H1 (cell line): ENCODE data around the gene SLC19A1.

Experiments
- ATF2 ChIP-seq: IDR thresholded peaks from 2 replicates; pipeline ENCODE4 v1.6.1; 2012; ENCODE audit warnings: low read length, inconsistent platforms
- BACH1 ChIP-seq: IDR thresholded peaks from 2 replicates; pipeline ENCODE4 v1.6.1; 2012; ENCODE audit warnings: low read length, improper control_type of control experiment
- CHD2 ChIP-seq: IDR thresholded peaks from 2 replicates; pipeline ENCODE4 v1.6.1; 2012; ENCODE audit warnings: low read length, improper control_type of control experiment
- EP300 ChIP-seq, 2 experiments: IDR thresholded peaks; 1 replicate in 1 of 2; 2 replicates in 1 of 2; pipeline ENCODE4 v1.6.1; 2011 to 2012; ENCODE audit warnings: low read depth in 2 of 2, low read length in 2 of 2, mild to moderate bottlenecking in 2 of 2, borderline replicate concordance in 1 of 2, inconsistent platforms in 1 of 2, moderate library complexity in 1 of 2
- GTF2F1 ChIP-seq: IDR thresholded peaks from 2 replicates; pipeline ENCODE4 v1.6.1; 2012; ENCODE audit warnings: low read depth, low read length, improper control_type of control experiment, borderline replicate concordance
- KDM1A ChIP-seq: fragments of 200-600, 300-600 bp; sonication (generic); IDR thresholded peaks from 2 replicates; pipeline ENCODE4 v1.7.1; 2016; ENCODE audit warnings: mild to moderate bottlenecking, low read length, borderline replicate concordance
- NANOG ChIP-seq: IDR thresholded peaks from 2 replicates; pipeline ENCODE4 v1.6.1; 2011; ENCODE audit warnings: low read length, low read depth, mild to moderate bottlenecking, inconsistent platforms; ENCODE audit not compliant: insufficient read depth, poor library complexity, severe bottlenecking
- NRF1 ChIP-seq: IDR thresholded peaks from 2 replicates; pipeline ENCODE4 v1.6.1; 2011; ENCODE audit warnings: mild to moderate bottlenecking, low read depth, low read length, improper control_type of control experiment
- POLR2AphosphoS5 ChIP-seq: IDR thresholded peaks from 2 replicates; pipeline ENCODE4 v1.6.1; 2011; ENCODE audit warnings: low read depth, low read length
- TF ChIP-seq, protein P1 (sequence below): IDR thresholded peaks from 2 replicates; pipeline ENCODE4 v1.6.1; 2012; ENCODE audit warnings: inconsistent platforms
- TF ChIP-seq, protein P2 (sequence below), 3 experiments: IDR thresholded peaks; 1 replicate in 2 of 3; 2 replicates in 1 of 3; pipeline versions ENCODE4 v1.5.1 to v1.6.1; 2011; ENCODE audit warnings: low read length in 3 of 3, mild to moderate bottlenecking in 3 of 3, inconsistent platforms in 2 of 3, low read depth in 1 of 3, moderate library complexity in 1 of 3; ENCODE audit not compliant: insufficient read depth in 1 of 3; ENCODE audit errors: control extremely low read depth in 1 of 3

DNA sequence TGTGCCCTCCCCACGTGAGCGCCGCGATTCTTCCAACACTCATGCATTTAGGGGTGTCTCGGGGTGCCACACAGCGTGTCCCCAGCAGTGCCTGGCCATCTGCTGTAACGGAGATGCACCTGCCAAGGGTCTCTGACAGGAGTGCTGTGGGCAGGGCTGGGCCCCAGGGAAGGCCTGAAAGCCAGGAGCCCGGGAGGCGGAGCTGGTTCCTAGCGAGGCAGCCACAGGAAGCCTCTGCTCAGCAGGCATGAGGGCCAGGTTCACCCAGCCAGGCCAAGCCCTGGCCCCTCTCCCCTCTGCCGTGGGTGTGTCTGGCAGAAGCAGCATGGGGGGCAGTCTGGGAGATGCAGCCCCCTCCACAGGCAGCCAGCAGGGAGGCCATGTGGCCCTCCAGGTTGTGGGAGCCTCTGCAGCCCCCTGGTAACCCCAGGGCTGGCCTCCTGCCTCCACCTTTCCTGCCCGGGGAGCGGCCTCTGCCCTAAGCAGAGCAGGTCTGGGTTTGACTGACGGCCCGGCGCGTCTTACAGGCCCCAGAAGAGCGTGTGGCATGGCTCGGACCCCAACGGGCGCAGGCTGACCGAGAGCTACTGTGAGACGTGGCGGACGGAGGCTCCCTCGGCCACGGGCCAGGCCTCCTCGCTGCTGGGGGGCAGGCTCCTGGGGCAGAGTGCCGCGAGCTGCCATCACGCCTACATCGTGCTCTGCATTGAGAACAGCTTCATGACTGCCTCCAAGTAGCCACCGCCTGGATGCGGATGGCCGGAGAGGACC is 30.4 kb downstream of the SLC19A1 start:
- TF ChIP-seq GTF2F1 (no peak), KDM1A (no peak), ATF2 (no peak), BACH1 (no peak), EP300 (IDR thresholded peaks at IDR 0.05; ENCODE audit: borderline replicate concordance in 1 of 2, low read depth in 2 of 2, low read length in 2 of 2) (no peak), CHD2 (no peak), NANOG (no peak), NRF1 (no peak), POLR2AphosphoS5 (peak; percentile 67; the same call in 1 of the 2 replicates)
- TF ChIP-seq, protein P1, sequence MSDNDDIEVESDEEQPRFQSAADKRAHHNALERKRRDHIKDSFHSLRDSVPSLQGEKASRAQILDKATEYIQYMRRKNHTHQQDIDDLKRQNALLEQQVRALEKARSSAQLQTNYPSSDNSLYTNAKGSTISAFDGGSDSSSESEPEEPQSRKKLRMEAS, result no peak
- TF ChIP-seq, protein P2, sequence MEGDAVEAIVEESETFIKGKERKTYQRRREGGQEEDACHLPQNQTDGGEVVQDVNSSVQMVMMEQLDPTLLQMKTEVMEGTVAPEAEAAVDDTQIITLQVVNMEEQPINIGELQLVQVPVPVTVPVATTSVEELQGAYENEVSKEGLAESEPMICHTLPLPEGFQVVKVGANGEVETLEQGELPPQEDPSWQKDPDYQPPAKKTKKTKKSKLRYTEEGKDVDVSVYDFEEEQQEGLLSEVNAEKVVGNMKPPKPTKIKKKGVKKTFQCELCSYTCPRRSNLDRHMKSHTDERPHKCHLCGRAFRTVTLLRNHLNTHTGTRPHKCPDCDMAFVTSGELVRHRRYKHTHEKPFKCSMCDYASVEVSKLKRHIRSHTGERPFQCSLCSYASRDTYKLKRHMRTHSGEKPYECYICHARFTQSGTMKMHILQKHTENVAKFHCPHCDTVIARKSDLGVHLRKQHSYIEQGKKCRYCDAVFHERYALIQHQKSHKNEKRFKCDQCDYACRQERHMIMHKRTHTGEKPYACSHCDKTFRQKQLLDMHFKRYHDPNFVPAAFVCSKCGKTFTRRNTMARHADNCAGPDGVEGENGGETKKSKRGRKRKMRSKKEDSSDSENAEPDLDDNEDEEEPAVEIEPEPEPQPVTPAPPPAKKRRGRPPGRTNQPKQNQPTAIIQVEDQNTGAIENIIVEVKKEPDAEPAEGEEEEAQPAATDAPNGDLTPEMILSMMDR (IDR thresholded peaks at IDR 0.05; ENCODE audit: control extremely low read depth in 1 of 3, insufficient read depth in 1 of 3, low read depth in 1 of 3, low read length in 3 of 3), result no peak
